Parathyroid adenoma (tissue), 2 donors: ENCODE results near the gene RIPOR2.

Experiments used
- H2AFZ ChIP-seq: fragments of 300-600 bp; sonication (generic); one replicate; pipeline ENCODE4 v1.7.0; 2017; ENCODE audit warnings: antibody characterized with exemption, mild to moderate bottlenecking
- H3K27ac ChIP-seq: fragments of 300-600 bp; sonication (generic); one replicate; pipeline ENCODE4 v1.7.0; 2017
- H3K27me3 ChIP-seq: fragments of 300-600 bp; sonication (generic); one replicate; pipeline ENCODE4 v1.7.0; 2017; ENCODE audit warnings: low read length; ENCODE audit not compliant: control insufficient read depth, insufficient read depth
- H3K36me3 ChIP-seq: fragments of 300-600 bp; sonication (generic); one replicate; pipeline ENCODE4 v1.7.0; 2017; ENCODE audit warnings: low read length; ENCODE audit not compliant: control insufficient read depth, insufficient read depth
- H3K4me1 ChIP-seq: fragments of 300-600 bp; sonication (generic); one replicate; pipeline ENCODE4 v1.7.0; 2017; ENCODE audit warnings: control low read depth
- H3K4me2 ChIP-seq: fragments of 300-600 bp; sonication (generic); one replicate; pipeline ENCODE4 v1.7.0; 2017; ENCODE audit warnings: low read length
- H3K4me3 ChIP-seq: fragments of 300-600 bp; sonication (generic); one replicate; pipeline ENCODE4 v1.7.0; 2017; ENCODE audit warnings: low read depth, low read length
- H3K79me2 ChIP-seq: fragments of 300-600 bp; sonication (generic); one replicate; pipeline ENCODE4 v1.7.0; 2017; ENCODE audit warnings: control low read depth
- H3K9ac ChIP-seq: fragments of 300-600 bp; sonication (generic); one replicate; pipeline ENCODE4 v1.7.0; 2017; ENCODE audit warnings: mild to moderate bottlenecking
- H3K9me3 ChIP-seq: fragments of 300-600 bp; sonication (generic); one replicate; pipeline ENCODE4 v1.7.0; 2017; ENCODE audit warnings: low read length; ENCODE audit not compliant: control insufficient read depth
- TF ChIP-seq, protein P1 (sequence below): fragments of 300-600 bp; sonication (generic); IDR thresholded peaks from one replicate; pipeline ENCODE4 v1.7.0; 2017; ENCODE audit warnings: antibody characterized with exemption, mild to moderate bottlenecking
- donor health status: primary hyperparathyroidism.

The RIPOR2 gene

DNA sequence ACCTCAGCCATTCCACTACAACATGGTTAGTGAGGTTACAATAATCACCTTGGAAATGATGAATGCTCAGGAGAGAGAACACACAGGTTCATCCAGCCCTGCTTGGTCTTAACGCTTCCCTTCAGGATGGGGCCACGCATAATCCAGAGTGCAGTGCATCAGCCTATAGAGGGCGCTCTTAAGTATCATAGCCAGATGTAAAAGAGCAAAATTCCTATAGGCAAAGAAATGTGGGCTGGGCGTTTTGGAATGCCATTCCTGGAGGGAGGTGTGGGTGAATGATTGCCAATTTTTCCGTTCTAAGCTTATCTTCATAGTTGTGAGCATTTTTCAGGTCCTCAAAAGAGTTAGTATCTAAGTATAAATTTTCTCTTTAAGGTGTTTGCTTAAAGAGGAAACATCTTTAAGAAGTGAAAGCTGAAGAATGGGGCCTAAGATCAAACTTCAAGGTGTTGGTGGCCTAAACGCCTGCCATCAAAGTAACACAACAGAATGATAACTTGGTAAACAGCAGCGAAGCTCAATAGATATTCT is 1.8 kb downstream of the RIPOR2 start:
- Histone ChIP-seq H3K27ac (no peak overlapping the region), H3K4me1 (no peaks in the 10 kb centered on the region), H3K9ac (no peak overlapping the region), H3K9me3 (no peaks in the 10 kb centered on the region), H2AFZ (no peak overlapping the region), H3K4me3 (no peak overlapping the region), H3K27me3 (no peaks in the 10 kb centered on the region), H3K79me2 (no peaks in the 10 kb centered on the region), H3K4me2 (no peak overlapping the region), H3K36me3 (no peaks in the 10 kb centered on the region)
- TF ChIP-seq, protein P1, sequence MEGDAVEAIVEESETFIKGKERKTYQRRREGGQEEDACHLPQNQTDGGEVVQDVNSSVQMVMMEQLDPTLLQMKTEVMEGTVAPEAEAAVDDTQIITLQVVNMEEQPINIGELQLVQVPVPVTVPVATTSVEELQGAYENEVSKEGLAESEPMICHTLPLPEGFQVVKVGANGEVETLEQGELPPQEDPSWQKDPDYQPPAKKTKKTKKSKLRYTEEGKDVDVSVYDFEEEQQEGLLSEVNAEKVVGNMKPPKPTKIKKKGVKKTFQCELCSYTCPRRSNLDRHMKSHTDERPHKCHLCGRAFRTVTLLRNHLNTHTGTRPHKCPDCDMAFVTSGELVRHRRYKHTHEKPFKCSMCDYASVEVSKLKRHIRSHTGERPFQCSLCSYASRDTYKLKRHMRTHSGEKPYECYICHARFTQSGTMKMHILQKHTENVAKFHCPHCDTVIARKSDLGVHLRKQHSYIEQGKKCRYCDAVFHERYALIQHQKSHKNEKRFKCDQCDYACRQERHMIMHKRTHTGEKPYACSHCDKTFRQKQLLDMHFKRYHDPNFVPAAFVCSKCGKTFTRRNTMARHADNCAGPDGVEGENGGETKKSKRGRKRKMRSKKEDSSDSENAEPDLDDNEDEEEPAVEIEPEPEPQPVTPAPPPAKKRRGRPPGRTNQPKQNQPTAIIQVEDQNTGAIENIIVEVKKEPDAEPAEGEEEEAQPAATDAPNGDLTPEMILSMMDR, result no peak

DNA sequence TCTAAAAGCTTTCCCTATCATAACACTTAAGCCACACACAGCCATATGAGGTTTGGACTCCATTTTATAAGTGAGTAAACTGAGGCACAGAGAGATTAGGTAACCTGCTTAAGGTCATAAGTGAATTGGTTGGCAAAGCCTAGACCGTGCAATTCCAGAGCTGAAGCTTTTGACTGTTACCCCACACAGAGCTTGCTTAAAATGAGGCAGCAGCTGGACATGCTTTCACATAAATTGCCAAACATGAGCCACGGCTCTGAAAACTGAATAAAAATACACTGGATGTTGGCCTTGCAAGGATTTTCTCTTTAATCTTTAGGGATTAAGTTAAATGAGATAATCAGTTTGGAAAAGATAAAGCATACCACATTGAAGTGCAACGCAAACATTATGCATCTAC is 2.5 kb downstream of the RIPOR2 start:
- Histone ChIP-seq H3K79me2 (no peaks in the 10 kb centered on the region), H3K27me3 (no peaks in the 10 kb centered on the region), H3K9ac (no peak overlapping the region), H3K27ac (no peak overlapping the region), H3K4me2 (no peak overlapping the region), H2AFZ (no peak overlapping the region), H3K4me1 (no peaks in the 10 kb centered on the region), H3K36me3 (no peaks in the 10 kb centered on the region), H3K4me3 (no peak overlapping the region), H3K9me3 (no peaks in the 10 kb centered on the region)
- TF ChIP-seq, protein P1, result no peak

DNA sequence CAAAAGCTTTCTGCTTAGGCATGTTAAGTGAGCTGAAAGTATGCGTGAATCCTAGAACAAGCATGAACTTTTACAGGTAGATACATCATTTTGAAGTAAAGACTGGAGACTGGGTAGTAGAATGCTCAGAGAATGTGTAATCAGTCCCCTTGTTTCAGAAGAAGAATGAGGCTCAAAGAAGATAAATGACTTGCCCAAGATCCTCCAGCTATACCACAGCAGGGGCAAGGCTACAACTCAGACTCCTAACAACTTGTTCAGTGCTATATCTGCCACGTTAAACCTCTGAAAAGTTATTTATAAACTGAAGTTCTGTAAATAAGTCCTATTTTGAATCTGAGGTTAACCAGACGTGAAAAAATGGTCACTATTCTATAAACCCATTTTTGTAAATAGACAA is 2.9 kb downstream of the RIPOR2 start:
- TF ChIP-seq, protein P1, result no peak
- no peaks in the 10 kb centered on the region for H3K36me3 ChIP-seq
- H3K27ac ChIP-seq, result no peak overlapping the region
- H3K4me1 ChIP-seq, result no peaks in the 10 kb centered on the region
- no peak overlapping the region for H3K4me3 ChIP-seq
- no peak overlapping the region for H3K4me2 ChIP-seq
- H3K9ac ChIP-seq, result no peak overlapping the region
- H3K9me3 ChIP-seq, result no peaks in the 10 kb centered on the region
- no peaks in the 10 kb centered on the region for H3K79me2 ChIP-seq
- H2AFZ ChIP-seq, result no peak overlapping the region
- no peaks in the 10 kb centered on the region for H3K27me3 ChIP-seq

DNA sequence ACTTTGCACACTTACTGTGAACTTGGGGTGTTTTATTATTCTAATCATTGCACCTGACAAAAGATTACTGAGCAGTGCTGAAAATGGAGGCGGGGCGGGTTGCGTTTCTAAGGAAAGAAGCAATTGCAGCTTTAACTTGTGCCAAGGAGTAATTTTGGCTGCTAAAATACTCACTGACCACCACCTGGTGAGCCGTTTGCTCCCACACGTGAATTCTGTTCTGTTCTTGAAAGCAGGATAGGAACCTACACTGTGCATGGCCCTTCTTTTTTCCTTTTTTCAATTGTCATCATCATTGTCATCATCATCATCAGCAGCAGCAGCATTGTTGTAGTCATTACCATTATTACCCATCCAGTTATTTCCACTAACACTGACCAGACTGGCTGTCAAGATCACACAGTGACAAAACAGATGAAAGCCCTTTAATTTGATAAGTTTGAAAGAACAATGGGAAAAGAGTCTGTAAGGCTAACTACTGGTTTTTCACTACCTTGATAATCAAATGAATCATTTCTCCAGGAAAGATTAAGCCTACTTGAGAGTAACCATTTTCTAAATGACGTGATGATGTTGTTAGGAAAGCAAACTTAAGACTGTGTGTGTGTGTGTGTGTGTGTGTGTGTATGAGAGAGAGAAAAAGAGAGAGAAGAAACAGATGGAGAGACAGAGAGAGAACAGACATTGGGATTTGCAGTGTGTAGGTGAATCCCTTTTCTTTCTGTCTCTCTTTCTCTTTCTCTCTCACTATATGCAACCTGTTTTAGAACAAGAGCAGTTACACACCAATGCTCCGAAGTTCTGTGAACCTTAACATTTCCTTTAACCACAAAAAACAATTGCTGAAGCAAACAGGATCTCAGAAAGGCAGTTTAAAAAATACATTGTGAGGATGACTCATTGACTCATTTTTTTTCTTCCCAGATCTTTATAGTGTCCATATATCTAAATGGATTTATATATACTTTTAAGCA is 3.8 kb downstream of the RIPOR2 start:
- H3K4me1 ChIP-seq, result no peaks in the 10 kb centered on the region
- H3K4me3 ChIP-seq, result no peak overlapping the region
- H3K27ac ChIP-seq, result no peak overlapping the region

More for the DNA sequence above, 3.8 kb downstream of the RIPOR2 start:
- H3K36me3 ChIP-seq, result no peaks in the 10 kb centered on the region
- no peak overlapping the region for H2AFZ ChIP-seq
- H3K79me2 ChIP-seq, result no peaks in the 10 kb centered on the region
- H3K9ac ChIP-seq, result no peak overlapping the region
- no peaks in the 10 kb centered on the region for H3K27me3 ChIP-seq
- TF ChIP-seq, protein P1, result no peak
- H3K9me3 ChIP-seq, result no peaks in the 10 kb centered on the region
- H3K4me2 ChIP-seq, result no peak overlapping the region
